ENCODE results near the gene DNAJB13.

The DNAJB13 gene

DNA sequence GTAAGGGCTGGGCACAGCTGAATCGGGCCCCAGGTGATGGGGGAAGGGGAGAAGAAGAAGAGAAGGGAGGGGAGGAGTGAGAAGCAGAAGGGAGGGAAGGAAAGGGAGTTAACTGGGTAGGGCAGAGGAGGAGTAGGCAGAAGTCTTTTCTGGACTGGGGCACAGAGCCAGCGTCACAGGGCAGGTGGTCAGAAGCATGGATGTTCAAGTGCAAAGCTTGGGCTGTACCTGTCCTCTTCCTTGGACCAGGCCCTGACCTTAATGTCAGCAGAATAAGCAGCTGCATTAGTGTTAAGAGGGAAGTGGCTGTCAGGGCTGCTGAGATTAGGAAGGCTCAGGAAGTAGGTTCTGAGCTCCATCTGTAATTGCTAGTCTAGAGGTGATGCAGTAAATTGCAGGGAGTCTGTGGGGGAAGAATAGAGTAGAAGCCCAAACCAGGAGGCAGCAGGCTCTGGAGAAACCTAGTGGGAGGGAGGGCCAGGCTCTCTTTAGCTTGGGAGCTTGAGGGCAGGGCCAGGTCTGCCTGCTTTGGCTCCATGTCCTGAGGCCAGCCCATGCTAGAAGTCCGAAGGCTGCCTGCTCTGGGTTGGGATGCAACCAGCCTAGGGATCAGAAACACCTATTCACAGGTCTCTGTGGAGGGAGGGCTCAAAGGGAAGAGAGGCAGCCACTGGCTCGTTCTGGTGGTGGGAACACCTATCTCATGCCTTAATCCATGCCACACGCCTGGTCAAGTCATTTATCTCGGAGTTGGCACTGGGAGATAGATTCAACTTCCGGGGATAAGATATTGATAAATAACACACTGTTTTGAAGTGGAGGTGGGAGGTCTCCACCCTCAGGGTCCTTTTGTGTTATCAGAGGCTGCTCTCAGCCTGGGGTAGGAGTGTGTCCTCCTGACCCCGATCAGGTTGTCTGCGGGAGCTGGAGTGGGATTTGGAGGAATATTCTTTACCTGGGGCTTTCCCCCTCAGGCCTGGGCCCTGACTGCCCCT is 59.8 kb downstream of the DNAJB13 start:
- TF ChIP-seq CTCF (IDR thresholded peaks at IDR 0.05; ENCODE audit: low read depth, low read length, missing control alignments): no peak
- no peak for DNase-seq (ENCODE audit: low read depth)
- no peak overlapping the region for H3K4me3 ChIP-seq (ENCODE audit: low read depth, low read length)

GRCh38 chr11:74011360-74012073 is 60.7 kb downstream of the DNAJB13 start:
- DNase-seq (ENCODE audit: low read depth): peak; percentile 51

DNA sequence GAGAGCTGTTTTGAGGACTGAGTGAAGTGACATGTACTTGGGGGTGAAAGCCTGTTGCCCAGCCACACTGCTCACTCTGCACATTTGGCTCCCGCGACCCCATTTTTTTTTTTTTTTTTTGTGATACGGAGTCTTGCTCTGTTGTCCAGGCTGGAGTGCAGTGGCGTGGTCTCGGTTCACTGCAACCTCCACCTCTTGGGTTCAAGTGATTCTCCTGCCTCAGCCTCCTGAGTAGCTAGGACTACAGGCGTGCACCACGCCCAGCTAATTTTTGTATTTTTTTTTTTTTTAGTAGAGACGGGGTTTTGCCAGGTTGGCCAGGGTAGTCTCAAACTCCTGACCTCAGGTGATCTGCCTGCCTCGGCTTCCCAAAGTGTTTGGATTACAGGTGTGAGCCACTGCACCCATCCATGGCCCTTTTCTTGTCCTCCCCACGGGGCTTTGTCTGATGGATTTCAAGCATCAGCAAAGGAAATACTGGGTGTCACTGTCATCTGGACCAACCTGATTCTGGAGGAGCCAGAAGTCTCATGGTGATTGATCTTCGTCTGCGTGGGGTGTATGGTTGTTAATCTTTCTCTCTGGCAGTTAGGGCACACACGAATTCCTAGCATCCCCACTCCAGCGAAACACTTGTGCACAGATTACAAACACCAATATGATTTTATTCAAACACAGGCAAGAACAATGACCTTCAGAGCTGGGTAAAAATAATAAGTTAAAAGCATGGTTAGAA is 61.4 kb downstream of the DNAJB13 start:
- no peak overlapping the region for H3K4me3 ChIP-seq (ENCODE audit: low read depth, low read length)
- DNase-seq (ENCODE audit: low read depth): no peak
- TF ChIP-seq CTCF (IDR thresholded peaks at IDR 0.05; ENCODE audit: low read depth, low read length, missing control alignments): no peak

More at GRCh38 chr11:74011360-74012073, 60.7 kb downstream of the DNAJB13 start:
- no peak for TF ChIP-seq CTCF (IDR thresholded peaks at IDR 0.05; ENCODE audit: low read depth, low read length, missing control alignments)
- no peak overlapping the region for H3K4me3 ChIP-seq (ENCODE audit: low read depth, low read length)

DNA sequence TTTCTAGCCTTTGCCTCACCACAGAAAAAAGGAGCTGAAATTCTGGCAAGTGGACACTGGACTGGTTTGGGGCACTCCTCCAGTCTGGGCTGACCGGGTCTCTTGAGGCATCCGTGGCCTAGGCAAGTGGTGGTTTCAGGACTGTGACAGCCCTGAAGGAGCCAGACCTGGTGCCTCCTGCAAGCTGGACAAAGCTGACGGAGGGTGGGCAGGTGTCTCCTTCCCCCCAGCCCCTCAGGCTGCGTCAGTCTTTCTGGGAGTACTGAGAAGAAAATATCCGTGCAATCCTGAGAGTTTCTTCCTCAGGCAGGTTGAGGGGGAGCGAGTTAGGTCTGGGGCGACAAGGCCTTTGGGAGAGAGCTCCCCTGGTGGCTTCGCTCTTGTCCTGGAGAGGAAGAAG is 62.3 kb downstream of the DNAJB13 start:
- no peak for DNase-seq (ENCODE audit: low read depth)
- H3K4me3 ChIP-seq (ENCODE audit: low read depth, low read length): no peak overlapping the region
- no peak for TF ChIP-seq CTCF (IDR thresholded peaks at IDR 0.05; ENCODE audit: low read depth, low read length, missing control alignments)

- H3K4me3 ChIP-seq (ENCODE audit: low read depth, low read length): no peak overlapping the region
- no peak for DNase-seq (ENCODE audit: low read depth)
- TF ChIP-seq CTCF (IDR thresholded peaks at IDR 0.05; ENCODE audit: low read depth, low read length, missing control alignments): no peak
Measured at GRCh38 chr11:74014880-74015279, 64.1 kb downstream of the DNAJB13 start.

- no peak overlapping the region for H3K4me3 ChIP-seq (ENCODE audit: low read depth, low read length)
- DNase-seq (ENCODE audit: low read depth): no peak
- no peak for TF ChIP-seq CTCF (IDR thresholded peaks at IDR 0.05; ENCODE audit: low read depth, low read length, missing control alignments)
Measured at GRCh38 chr11:74015919-74016684, 65.3 kb downstream of the DNAJB13 start.
